ENCODE results near the gene RAMP1. TPM values are rescaled to one million over a fixed set of nuclear protein-coding genes. Genes with fewer than 3 reads are reported as not detected.

RAMP1 gene
- total RNA-seq, 1 experiment from 2014 or later = 0.63 TPM

DNA sequence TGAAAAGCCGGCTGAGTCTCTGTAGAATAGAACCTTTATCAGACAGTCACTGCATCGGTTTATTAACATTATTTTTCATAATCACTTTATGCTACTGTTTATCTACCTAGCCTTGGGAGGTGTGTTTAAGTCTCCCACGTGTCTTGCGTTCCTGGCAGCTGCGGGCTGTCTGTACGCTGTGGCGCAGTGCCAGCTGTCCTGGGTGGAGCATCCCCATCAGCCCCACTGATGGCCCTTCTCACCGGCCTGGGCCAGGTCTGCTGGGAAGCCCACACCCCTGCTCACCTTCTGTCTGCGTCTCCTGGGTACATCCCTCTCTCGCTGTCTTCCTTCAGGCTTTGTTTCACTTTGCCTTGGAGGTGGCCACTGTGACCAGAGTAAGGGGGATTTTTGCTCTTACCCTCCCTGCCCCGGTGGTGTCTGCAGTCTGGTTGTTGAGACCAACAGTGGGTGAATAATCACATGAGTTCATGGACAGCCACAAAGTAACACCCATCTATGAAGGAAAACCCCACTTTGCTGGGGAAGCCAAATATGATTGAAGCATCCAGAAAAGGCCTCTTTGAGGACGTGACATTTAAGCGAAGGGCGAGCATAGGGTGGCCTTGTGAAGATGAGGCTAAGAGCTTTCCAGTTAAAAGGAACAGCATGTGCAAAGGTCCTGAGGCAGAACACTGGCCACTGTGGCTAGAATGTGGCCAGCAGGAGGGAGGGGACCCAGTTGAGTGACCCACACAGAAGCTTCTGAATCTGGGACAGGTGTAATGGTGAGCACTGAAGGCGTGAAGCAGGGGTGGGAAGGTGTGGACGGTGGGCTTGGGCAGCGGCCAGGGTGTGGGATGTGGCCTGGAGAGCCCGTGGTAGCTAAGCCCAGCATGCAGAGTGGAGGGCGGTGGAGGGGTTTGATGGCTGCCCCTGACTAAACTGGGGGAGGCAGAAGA, 41.7 kb downstream of the RAMP1 start:
- H2BK120ac ChIP-seq (ENCODE audit: low read depth, low read length, poor library complexity, severe bottlenecking) = no peak overlapping the region
- Mint-ChIP-seq H3K4me1 (peaks cover 3 to 6% of the 10 kb centered on the region in 2 experiments; a peak in 3 of 4 replicates), H3K9me3 (no peaks in the 10 kb centered on the region; a peak in 2 of 5 replicates), H3K4me3 (no peak overlapping the region), H3K36me3 (ENCODE audit: insufficient read depth in 1 of 3, low read depth in 3 of 3) (no peaks in the 10 kb centered on the region; a peak in 1 of 7 replicates), H3K27me3 (ENCODE audit: low read depth) (no peaks in the 10 kb centered on the region), H3K27ac (no peak overlapping the region; a peak in 1 of 7 replicates)
- H3K4me2 ChIP-seq (ENCODE audit: insufficient read depth, insufficient read length, low read length) = no peak overlapping the region
- H3K27me3 ChIP-seq (ENCODE audit: insufficient read depth, low read length) = no peaks in the 10 kb centered on the region
- WGBS (ENCODE audit: extremely low coverage, insufficient read length, low lambda C conversion rate) = no CpG with 5 or more reads among the region's 19 CpGs
- H4K5ac ChIP-seq (ENCODE audit: insufficient read length, low read depth, low read length) = no peak overlapping the region
- no peak overlapping the region for H3T11ph ChIP-seq (ENCODE audit: low read length)
- DNase-seq = no peak
- no peak overlapping the region for H2BK20ac ChIP-seq (ENCODE audit: low read depth, low read length, poor library complexity, severe bottlenecking)
- H3K23ac ChIP-seq (ENCODE audit: insufficient read length, low read depth, low read length) = no peak overlapping the region
- H3K56ac ChIP-seq (ENCODE audit: insufficient read length, low read depth, low read length) = no peak overlapping the region
- TF ChIP-seq, protein P1, sequence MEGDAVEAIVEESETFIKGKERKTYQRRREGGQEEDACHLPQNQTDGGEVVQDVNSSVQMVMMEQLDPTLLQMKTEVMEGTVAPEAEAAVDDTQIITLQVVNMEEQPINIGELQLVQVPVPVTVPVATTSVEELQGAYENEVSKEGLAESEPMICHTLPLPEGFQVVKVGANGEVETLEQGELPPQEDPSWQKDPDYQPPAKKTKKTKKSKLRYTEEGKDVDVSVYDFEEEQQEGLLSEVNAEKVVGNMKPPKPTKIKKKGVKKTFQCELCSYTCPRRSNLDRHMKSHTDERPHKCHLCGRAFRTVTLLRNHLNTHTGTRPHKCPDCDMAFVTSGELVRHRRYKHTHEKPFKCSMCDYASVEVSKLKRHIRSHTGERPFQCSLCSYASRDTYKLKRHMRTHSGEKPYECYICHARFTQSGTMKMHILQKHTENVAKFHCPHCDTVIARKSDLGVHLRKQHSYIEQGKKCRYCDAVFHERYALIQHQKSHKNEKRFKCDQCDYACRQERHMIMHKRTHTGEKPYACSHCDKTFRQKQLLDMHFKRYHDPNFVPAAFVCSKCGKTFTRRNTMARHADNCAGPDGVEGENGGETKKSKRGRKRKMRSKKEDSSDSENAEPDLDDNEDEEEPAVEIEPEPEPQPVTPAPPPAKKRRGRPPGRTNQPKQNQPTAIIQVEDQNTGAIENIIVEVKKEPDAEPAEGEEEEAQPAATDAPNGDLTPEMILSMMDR (conservative IDR thresholded peaks at IDR 0.05) = no peak
- H4K20me1 ChIP-seq (ENCODE audit: control insufficient read depth, insufficient read depth, insufficient read length) = no peaks in the 10 kb centered on the region
- no peak overlapping the region for H2AFZ ChIP-seq (ENCODE audit: low read length)
- H3K79me2 ChIP-seq (ENCODE audit: insufficient read depth, low read length) = no peaks in the 10 kb centered on the region
- no peaks in the 10 kb centered on the region for H3K23me2 ChIP-seq (ENCODE audit: insufficient read length, low read depth, low read length, poor library complexity, severe bottlenecking)
- no peak overlapping the region for H3K4ac ChIP-seq (ENCODE audit: low read depth, low read length)
- H2BK15ac ChIP-seq (ENCODE audit: low read depth, low read length) = no peak overlapping the region
- H3K9ac ChIP-seq (ENCODE audit: extremely low read depth, insufficient read length, low read length) = no peak overlapping the region
- H2BK12ac ChIP-seq (ENCODE audit: insufficient read length, low read depth, low read length) = no peak overlapping the region
- H3K9me3 ChIP-seq (ENCODE audit: control insufficient read depth, low read depth, low read length) = no peaks in the 10 kb centered on the region
- no peak overlapping the region for H3K27ac ChIP-seq (ENCODE audit: insufficient read length, low read depth, low read length)
- H2AK5ac ChIP-seq (ENCODE audit: insufficient read length, low read length) = no peak overlapping the region
- no peak overlapping the region for H3K14ac ChIP-seq (ENCODE audit: insufficient read depth, low read length)
- no peak overlapping the region for H4K8ac ChIP-seq (replicated peaks; ENCODE audit: insufficient read length, low read depth, low read length)
- H3K4me1 ChIP-seq (ENCODE audit: insufficient read depth, low read length) = no peaks in the 10 kb centered on the region
- no peak overlapping the region for H4K91ac ChIP-seq (ENCODE audit: insufficient read length, low read depth, low read length)
- no peak overlapping the region for H2BK5ac ChIP-seq (ENCODE audit: insufficient read length, low read length)
- H3K18ac ChIP-seq (ENCODE audit: insufficient read length, low read depth, low read length) = no peak overlapping the region
- H3K79me1 ChIP-seq (ENCODE audit: insufficient read depth, low read depth, low read length, poor library complexity, severe bottlenecking) = no peaks in the 10 kb centered on the region

Data from H9 (cell line).